ENCODE results near the gene SAE1.

- no peak for TF ChIP-seq CTCF (IDR thresholded peaks at IDR 0.05)
- TF ChIP-seq POLR2A (IDR thresholded peaks at IDR 0.05): no peak
These were observed 128.4 kb downstream of the SAE1 start for GRCh38 chr19:47258895-47259555.
